ENCODE results near the gene CALB2. TPM values are rescaled to one million over a fixed set of nuclear protein-coding genes. Genes with fewer than 3 reads are reported as not detected.

CALB2 gene
- total and polyA plus RNA-seq, 2 of the 13 experiments (the other 11 are each of a cell fraction or from before 2014, with no cell fraction given), result 0.37 to 0.40 TPM

DNA sequence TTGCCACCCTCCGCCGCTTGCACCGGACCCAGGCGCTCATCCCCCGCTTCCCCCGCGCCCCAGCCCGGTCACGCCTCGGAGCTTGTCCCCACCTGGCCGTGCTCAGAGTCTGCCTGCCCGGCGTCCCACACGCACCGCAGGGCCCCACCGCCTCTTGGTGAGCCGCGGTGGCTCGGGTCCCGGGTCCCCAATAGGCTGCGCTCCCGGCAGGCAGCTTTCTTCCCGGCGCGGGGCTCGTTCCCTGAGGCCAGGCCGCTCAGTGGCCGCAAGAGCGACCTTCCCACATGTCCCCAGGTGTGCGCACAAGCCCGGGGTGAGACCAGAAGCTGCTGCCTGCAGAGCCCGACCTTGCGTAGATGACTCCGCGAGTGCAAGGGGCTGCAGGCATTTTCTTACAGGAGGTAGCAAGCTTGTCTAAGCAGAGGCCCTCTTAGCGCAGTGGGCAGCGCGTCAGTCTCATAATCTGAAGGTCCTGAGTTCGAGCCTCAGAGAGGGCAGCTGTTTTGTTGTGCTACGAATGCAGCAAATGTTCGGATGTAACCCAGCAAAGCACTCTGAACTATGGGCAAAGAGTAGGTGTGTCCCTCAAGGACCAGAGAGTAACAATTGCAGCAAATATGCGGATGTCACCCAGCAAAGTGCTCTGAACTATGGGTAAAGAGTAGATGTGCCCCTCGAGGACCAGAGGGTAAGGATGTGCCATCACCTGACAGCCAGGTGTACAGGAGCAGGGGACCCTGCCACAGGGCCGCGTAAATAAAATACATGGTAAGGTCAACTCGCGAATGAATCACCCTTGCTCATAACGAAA, 67.8 kb downstream of the CALB2 start (continued):
- TF ChIP-seq, protein P1, sequence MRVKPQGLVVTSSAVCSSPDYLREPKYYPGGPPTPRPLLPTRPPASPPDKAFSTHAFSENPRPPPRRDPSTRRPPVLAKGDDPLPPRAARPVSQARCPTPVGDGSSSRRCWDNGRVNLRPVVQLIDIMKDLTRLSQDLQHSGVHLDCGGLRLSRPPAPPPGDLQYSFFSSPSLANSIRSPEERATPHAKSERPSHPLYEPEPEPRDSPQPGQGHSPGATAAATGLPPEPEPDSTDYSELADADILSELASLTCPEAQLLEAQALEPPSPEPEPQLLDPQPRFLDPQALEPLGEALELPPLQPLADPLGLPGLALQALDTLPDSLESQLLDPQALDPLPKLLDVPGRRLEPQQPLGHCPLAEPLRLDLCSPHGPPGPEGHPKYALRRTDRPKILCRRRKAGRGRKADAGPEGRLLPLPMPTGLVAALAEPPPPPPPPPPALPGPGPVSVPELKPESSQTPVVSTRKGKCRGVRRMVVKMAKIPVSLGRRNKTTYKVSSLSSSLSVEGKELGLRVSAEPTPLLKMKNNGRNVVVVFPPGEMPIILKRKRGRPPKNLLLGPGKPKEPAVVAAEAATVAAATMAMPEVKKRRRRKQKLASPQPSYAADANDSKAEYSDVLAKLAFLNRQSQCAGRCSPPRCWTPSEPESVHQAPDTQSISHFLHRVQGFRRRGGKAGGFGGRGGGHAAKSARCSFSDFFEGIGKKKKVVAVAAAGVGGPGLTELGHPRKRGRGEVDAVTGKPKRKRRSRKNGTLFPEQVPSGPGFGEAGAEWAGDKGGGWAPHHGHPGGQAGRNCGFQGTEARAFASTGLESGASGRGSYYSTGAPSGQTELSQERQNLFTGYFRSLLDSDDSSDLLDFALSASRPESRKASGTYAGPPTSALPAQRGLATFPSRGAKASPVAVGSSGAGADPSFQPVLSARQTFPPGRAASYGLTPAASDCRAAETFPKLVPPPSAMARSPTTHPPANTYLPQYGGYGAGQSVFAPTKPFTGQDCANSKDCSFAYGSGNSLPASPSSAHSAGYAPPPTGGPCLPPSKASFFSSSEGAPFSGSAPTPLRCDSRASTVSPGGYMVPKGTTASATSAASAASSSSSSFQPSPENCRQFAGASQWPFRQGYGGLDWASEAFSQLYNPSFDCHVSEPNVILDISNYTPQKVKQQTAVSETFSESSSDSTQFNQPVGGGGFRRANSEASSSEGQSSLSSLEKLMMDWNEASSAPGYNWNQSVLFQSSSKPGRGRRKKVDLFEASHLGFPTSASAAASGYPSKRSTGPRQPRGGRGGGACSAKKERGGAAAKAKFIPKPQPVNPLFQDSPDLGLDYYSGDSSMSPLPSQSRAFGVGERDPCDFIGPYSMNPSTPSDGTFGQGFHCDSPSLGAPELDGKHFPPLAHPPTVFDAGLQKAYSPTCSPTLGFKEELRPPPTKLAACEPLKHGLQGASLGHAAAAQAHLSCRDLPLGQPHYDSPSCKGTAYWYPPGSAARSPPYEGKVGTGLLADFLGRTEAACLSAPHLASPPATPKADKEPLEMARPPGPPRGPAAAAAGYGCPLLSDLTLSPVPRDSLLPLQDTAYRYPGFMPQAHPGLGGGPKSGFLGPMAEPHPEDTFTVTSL (CRISPR knock-in tag; IDR thresholded peaks at IDR 0.05; ENCODE audit: borderline replicate concordance), result peak; percentile 29; the same call in 1 of the 2 replicates
- peak; percentile 96 for TF ChIP-seq KLF6 (CRISPR knock-in tag; IDR thresholded peaks at IDR 0.05)
- TF ChIP-seq TGIF2 (CRISPR knock-in tag; IDR thresholded peaks at IDR 0.05), result no peak; the same call in 1 of the 2 replicates
- TF ChIP-seq HDAC1 (CRISPR knock-in tag; IDR thresholded peaks at IDR 0.05), result peak; percentile 96
- TF ChIP-seq, protein P2, sequence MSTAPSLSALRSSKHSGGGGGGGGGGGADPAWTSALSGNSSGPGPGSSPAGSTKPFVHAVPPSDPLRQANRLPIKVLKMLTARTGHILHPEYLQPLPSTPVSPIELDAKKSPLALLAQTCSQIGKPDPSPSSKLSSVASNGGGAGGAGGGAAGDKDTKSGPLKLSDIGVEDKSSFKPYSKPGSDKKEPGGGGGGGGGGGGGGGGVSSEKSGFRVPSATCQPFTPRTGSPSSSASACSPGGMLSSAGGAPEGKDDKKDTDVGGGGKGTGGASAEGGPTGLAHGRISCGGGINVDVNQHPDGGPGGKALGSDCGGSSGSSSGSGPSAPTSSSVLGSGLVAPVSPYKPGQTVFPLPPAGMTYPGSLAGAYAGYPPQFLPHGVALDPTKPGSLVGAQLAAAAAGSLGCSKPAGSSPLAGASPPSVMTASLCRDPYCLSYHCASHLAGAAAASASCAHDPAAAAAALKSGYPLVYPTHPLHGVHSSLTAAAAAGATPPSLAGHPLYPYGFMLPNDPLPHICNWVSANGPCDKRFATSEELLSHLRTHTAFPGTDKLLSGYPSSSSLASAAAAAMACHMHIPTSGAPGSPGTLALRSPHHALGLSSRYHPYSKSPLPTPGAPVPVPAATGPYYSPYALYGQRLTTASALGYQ (CRISPR knock-in tag; IDR thresholded peaks at IDR 0.05), result peak; percentile 89
- peak; percentile 97 for TF ChIP-seq MEIS1 (CRISPR knock-in tag; IDR thresholded peaks at IDR 0.05; ENCODE audit: borderline replicate concordance)
- peak; percentile 93 for TF ChIP-seq ZNF337 (CRISPR knock-in tag; IDR thresholded peaks at IDR 0.05; ENCODE audit: borderline replicate concordance, low read depth)
- peak; percentile 91 for TF ChIP-seq ZIK1 (CRISPR knock-in tag; IDR thresholded peaks at IDR 0.05; ENCODE audit: borderline replicate concordance, low read depth)
- TF ChIP-seq, protein P3, sequence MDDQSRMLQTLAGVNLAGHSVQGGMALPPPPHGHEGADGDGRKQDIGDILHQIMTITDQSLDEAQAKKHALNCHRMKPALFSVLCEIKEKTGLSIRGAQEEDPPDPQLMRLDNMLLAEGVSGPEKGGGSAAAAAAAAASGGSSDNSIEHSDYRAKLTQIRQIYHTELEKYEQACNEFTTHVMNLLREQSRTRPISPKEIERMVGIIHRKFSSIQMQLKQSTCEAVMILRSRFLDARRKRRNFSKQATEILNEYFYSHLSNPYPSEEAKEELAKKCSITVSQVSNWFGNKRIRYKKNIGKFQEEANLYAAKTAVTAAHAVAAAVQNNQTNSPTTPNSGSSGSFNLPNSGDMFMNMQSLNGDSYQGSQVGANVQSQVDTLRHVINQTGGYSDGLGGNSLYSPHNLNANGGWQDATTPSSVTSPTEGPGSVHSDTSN (CRISPR knock-in tag; IDR thresholded peaks at IDR 0.05; ENCODE audit: borderline replicate concordance), result 0 out of 2 replicates have a peak, but pooled peaks have one; percentile 49
- peak; percentile 88 for TF ChIP-seq THAP11 (CRISPR knock-in tag; IDR thresholded peaks at IDR 0.05)
- peak; percentile 42; the same call in 1 of the 2 replicates for TF ChIP-seq BRD4 (CRISPR knock-in tag; IDR thresholded peaks at IDR 0.05)
- TF ChIP-seq SOX5 (CRISPR knock-in tag; IDR thresholded peaks at IDR 0.05; ENCODE audit: borderline replicate concordance), result peak; percentile 94; the same call in 1 of the 2 replicates
- TF ChIP-seq DNMT3B (CRISPR knock-in tag; conservative IDR thresholded peaks at IDR 0.05), result peak; percentile 93
- TF ChIP-seq RFX1 (IDR thresholded peaks at IDR 0.05), result no peak
- TF ChIP-seq, protein P4, sequence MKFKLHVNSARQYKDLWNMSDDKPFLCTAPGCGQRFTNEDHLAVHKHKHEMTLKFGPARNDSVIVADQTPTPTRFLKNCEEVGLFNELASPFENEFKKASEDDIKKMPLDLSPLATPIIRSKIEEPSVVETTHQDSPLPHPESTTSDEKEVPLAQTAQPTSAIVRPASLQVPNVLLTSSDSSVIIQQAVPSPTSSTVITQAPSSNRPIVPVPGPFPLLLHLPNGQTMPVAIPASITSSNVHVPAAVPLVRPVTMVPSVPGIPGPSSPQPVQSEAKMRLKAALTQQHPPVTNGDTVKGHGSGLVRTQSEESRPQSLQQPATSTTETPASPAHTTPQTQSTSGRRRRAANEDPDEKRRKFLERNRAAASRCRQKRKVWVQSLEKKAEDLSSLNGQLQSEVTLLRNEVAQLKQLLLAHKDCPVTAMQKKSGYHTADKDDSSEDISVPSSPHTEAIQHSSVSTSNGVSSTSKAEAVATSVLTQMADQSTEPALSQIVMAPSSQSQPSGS (CRISPR knock-in tag; IDR thresholded peaks at IDR 0.05), result peak; percentile 94
- peak; percentile 90 for TF ChIP-seq PHF5A (CRISPR knock-in tag; IDR thresholded peaks at IDR 0.05; ENCODE audit: low read depth, unreplicated experiment)
- TF ChIP-seq RARA (CRISPR knock-in tag; IDR thresholded peaks at IDR 0.05), result peak; percentile 69
- no peak for TF ChIP-seq HES4 (CRISPR knock-in tag; IDR thresholded peaks at IDR 0.05; ENCODE audit: borderline replicate concordance)
- TF ChIP-seq ZNF572 (CRISPR knock-in tag; IDR thresholded peaks at IDR 0.05), result peak; percentile 98; the same call in 1 of the 2 replicates
- peak; percentile 83 for TF ChIP-seq FOSL2 (CRISPR knock-in tag; IDR thresholded peaks at IDR 0.05)
